Adrenal gland (tissue), 5 donors: ENCODE data around the gene MAPK7.

Source experiments
- CTCF ChIP-seq, 6 experiments: fragments of 450-650 bp in 4 of 6; fragments of 200-600 bp in 2 of 6; sonication (generic) in 1 of 6; IDR thresholded peaks; 1 replicate in 5 of 6; 2 replicates in 1 of 6; pipeline versions ENCODE4 v1.5.1 to v1.8.0; 2016 to 2021; ENCODE audit warnings: antibody characterized with exemption in 6 of 6, mild to moderate bottlenecking in 2 of 6, moderate library complexity in 1 of 6
- POLR2A ChIP-seq, 2 donors: fragments of 450-650 bp; IDR thresholded peaks; one replicate each; pipeline ENCODE4 v1.6.1; 2017; ENCODE audit warnings: antibody characterized with exemption in 2 of 2, mild to moderate bottlenecking in 2 of 2, moderate library complexity in 1 of 2
- donor health status: DM: no; HTN: no; CAD: no.

- no peak for TF ChIP-seq CTCF (IDR thresholded peaks at IDR 0.05)
- no peak for TF ChIP-seq POLR2A (IDR thresholded peaks at IDR 0.05)
Observed at GRCh38 chr17:19413761-19414160, 35.5 kb downstream of the MAPK7 start.
